Small intestine (tissue), 16 donors: Measurements from ENCODE around the gene OTUD6A. TPM values are rescaled to one million over a fixed set of nuclear protein-coding genes. Genes with fewer than 3 reads are reported as not detected.

Experiments used
- DNase-seq, 2 donors: peaks; one replicate each; pipeline versions ENCODE4 v3.0.0 to v3.0.0-alpha.2; 2013
- FAIRE-seq: peaks from 2 replicates; lab custom pipeline; 2012; peaks lifted over from hg19 to GRCh38; lab: Jason Lieb, UNC
- H3K27ac ChIP-seq, 3 donors: one replicate each; pipeline ENCODE4 v1.5.1; 2013; ENCODE audit warnings: low read length in 2 of 3, mild to moderate bottlenecking in 2 of 3, control low read depth in 1 of 3, inconsistent platforms in 1 of 3, low read depth in 1 of 3, moderate library complexity in 1 of 3
- H3K27me3 ChIP-seq, 3 donors: one replicate each; pipeline ENCODE4 v1.6.1; 2013; ENCODE audit warnings: low read length in 3 of 3, inconsistent platforms in 1 of 3; ENCODE audit not compliant: control insufficient read depth in 3 of 3, insufficient read depth in 3 of 3
- H3K36me3 ChIP-seq, 3 donors: one replicate each; pipeline ENCODE4 v1.6.1; 2013; ENCODE audit warnings: low read length in 3 of 3, inconsistent platforms in 1 of 3, low read depth in 1 of 3, mild to moderate bottlenecking in 1 of 3, moderate library complexity in 1 of 3; ENCODE audit not compliant: control insufficient read depth in 3 of 3, insufficient read depth in 2 of 3
- H3K4me1 ChIP-seq, 3 donors: one replicate each; pipeline ENCODE4 v1.6.1; 2013; ENCODE audit warnings: low read length in 2 of 3, inconsistent platforms in 1 of 3, low read depth in 1 of 3, mild to moderate bottlenecking in 1 of 3, moderate library complexity in 1 of 3; ENCODE audit not compliant: control insufficient read depth in 3 of 3, insufficient read depth in 2 of 3
- H3K4me3 ChIP-seq, 3 donors: one replicate each; pipeline ENCODE4 v1.5.1; 2013; ENCODE audit warnings: low read length in 3 of 3, control low read depth in 1 of 3, inconsistent platforms in 1 of 3, low read depth in 1 of 3, mild to moderate bottlenecking in 1 of 3, moderate library complexity in 1 of 3
- H3K9me3 ChIP-seq, 2 donors: one replicate each; pipeline ENCODE4 v1.6.1; 2013; ENCODE audit warnings: low read depth in 1 of 2, low read length in 1 of 2; ENCODE audit not compliant: control insufficient read depth in 2 of 2, insufficient read depth in 1 of 2
- WGBS, 3 donors: extraction: QIAGEN DNeasy Blood & Tissue Kit; methylation state at CpG; one replicate each; pipeline ENCODE4 v1.1.7; 2013; 5-methylcytosine and 5-hydroxymethylcytosine counted together
- long read RNA-seq, 10 donors: transcript quantifications; one replicate each; lab custom pipeline, GENCODE V29; 2026
- polyA plus RNA-seq, 4 donors: library from polyadenylated mRNA; stranded (reverse) in 3 of 4; unstranded in 1 of 4; fragments of 200-250 nt in 3 of 4; fragments of 120-200 nt in 1 of 4; gene quantifications; one replicate each; pipeline versions ENCODE4 v1.2.1 to v1.2.3, GENCODE V29; 2013
- donor health status: healthy with polysubstance abuse.
- donor health status: control.
- donor health status: control.
- donor health status: Bipolar disorder and iron deficiency.
- donor health status: healthy.

Gene OTUD6A, protein sequence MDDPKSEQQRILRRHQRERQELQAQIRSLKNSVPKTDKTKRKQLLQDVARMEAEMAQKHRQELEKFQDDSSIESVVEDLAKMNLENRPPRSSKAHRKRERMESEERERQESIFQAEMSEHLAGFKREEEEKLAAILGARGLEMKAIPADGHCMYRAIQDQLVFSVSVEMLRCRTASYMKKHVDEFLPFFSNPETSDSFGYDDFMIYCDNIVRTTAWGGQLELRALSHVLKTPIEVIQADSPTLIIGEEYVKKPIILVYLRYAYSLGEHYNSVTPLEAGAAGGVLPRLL
- not detected for polyA plus RNA-seq
- long read RNA-seq, donor 1, result 0 reads
- long read RNA-seq, donor 2, result 0 reads
- long read RNA-seq, donor 3, result 0 reads
- long read RNA-seq, donor 4, result 0 reads
- long read RNA-seq, donor 5, result 0 reads
- long read RNA-seq, donor 6, result 0 reads
- long read RNA-seq, donor 7, result 0 reads
- long read RNA-seq, donor 8, result 0 reads
- long read RNA-seq, donor 9, result 0 reads
- long read RNA-seq, donor 10, result 0 reads

DNA sequence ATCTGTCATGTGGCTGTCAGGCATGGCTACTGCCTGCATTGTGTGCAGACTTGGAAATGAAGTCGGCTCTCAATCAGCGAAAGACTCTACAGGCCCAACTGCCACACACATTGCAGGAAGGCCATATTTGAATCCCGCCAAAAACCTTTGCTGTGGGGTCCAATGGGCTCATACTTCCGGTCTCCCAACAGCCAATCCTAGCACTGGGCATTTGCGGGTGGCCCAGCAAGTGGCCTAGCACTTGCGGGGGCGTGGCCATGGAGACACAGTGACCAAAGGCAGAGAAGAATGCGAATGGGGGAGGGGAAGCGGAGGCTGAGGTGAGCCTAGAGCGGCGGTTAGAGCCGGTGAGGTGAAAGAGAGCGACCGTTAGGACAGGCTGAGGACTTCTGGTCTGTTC, at the start of gene OTUD6A:
Gene OTUD6A, plus strand, starts transcription at position 382 of the 400 bp plus-strand sequence. CDS start 68 bp downstream, outside the sequence.
- no peak for FAIRE-seq
- 89 to 96% (median 92%) methylated on average over 14 of the region's 14 CpGs for WGBS, 3 donors
- H3K9me3 ChIP-seq, result no peaks in the 10 kb centered on the region
- DNase-seq, result no peak
- no peak within 1 kb of the TSS for H3K27ac ChIP-seq
- no peaks in the 10 kb centered on the region for H3K4me1 ChIP-seq
- no peaks in the 10 kb centered on the region for H3K36me3 ChIP-seq
- H3K27me3 ChIP-seq, result no peaks in the 10 kb centered on the region
- H3K4me3 ChIP-seq, result no peak within 1 kb of the TSS

DNA sequence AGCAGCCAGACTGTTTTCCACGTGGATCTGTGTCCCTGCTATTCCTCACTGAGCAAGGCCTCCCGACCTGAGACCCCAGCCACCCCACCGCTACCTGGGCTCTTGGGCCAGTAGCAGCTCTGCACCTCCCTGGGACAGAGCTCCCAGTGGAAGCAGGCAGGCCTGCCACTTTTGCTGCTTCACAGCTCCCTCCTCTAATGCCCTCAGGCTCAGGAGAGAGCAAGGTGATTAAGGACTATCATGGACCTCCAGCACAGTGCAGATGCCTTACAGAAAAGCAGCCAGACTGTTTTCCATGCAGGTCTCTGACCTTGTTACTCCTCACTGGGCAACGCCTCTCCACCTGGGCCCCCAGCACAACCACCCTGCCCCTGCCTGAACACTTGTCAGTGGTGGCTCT, 49.5 kb upstream of the OTUD6A start:
- FAIRE-seq, result no peak
- Histone ChIP-seq H3K36me3 (no peaks in the 10 kb centered on the region), H3K9me3 (no peaks in the 10 kb centered on the region), H3K27ac (peak overlapping the region in 1 of 3 donors; percentile 86), H3K4me1 (peaks cover 0 to 15% (median 0%) of the 10 kb centered on the region in 3 donors), H3K27me3 (no peaks in the 10 kb centered on the region), H3K4me3 (no peak overlapping the region)
- 44 to 76% (median 75%) methylated on average over 3 to 4 of the region's 4 CpGs for whole genome bisulfite sequencing, 3 donors
- no peak for DNase-seq

DNA sequence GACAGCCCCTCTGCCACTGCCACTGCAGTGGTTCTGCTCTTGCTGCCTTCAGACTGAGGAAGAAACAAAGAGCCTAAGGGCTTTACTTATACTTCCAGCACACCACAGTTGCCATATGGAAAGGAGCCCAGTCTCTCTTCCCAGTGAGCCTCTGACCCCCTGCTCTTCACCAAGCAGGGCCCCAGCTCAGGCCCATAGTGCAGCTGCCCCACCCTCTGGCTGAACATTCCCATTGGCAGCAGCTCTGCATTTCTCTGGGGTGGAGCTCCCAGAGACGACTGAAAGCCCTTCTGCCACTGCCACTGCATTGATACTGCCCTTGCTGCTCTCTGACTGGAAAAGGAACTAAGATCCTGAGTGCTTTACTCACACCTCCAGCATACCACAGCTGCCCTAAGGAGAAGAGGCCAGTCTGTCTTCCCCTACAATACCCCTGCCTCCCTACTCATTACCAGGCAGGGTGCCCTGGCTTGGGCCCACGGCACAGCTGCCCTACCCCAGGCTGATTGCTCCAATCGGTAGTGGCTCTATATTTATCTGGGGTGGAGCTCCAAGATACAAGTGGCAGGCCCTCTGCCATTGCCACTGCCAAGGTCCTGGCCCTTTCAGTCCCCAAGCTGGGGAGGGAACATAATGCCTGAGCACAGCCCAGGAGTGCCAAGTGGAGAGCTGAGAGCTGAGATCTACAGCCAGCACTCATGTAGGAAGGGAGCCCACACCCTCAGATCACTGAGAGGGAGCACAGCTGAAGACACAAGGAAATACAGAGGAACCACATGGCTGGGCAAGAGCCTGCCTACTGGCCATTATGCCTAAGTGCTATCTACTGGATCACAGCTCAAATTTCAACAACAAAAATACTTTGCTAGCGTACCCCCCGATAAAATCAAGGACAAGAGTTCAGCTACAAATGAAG, 48.5 kb upstream of the OTUD6A start:
- 41 to 52% (median 51%) methylated on average over 5 of the region's 5 CpGs for WGBS, 3 donors
- Histone ChIP-seq H3K9me3 (no peaks in the 10 kb centered on the region), H3K4me1 (peaks cover 0 to 15% (median 0%) of the 10 kb centered on the region in 3 donors), H3K27me3 (no peaks in the 10 kb centered on the region), H3K36me3 (no peaks in the 10 kb centered on the region), H3K27ac (peak overlapping the region in 2 of 3 donors; percentile 10 to 86), H3K4me3 (no peak overlapping the region)
- FAIRE-seq (no peak), DNase-seq (peak in 1 of 2 donors; percentile 52)

DNA sequence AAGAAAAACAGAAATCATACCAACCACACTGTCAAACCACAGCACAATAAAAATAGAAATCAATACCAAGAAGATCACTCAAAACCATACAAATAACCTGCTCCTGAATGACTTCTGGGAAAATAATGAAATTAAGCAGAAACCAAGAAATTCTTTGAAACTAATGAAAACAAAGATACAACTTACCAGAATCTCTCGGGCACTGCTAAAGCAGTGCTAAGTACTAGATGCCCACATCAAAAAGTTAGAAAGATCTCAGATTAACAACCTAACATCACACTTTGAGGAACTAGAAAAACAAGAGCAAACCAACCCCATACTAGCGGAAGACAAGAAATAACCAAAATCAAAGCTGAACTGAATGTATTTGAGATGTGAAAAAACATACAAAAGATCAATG, 45.7 kb upstream of the OTUD6A start:
- 73 to 95% (median 78%) methylated on average over 2 of the region's 2 CpGs for WGBS, 3 donors
- no peak for FAIRE-seq

DNA sequence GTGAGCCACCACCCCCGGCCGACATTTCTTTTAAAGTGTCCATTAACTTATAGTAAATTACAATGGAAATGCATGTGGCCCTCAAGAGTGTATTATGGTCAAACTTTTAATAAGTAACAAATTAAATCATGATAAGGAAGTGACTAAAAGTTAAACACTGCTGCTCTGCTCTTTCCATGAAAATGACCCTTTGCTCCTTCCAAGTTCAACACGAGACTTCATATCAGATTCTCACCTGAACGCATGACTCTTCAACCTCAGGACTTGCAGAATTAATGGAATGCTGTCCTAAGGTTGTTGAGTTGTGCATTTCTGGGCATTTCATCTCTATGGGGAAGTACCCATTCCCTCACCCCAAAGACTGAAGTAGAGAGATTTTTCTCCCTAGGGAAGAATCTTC, 39.6 kb upstream of the OTUD6A start:
- Histone ChIP-seq H3K4me3 (no peak overlapping the region), H3K36me3 (no peaks in the 10 kb centered on the region), H3K9me3 (no peaks in the 10 kb centered on the region), H3K27ac (peak overlapping the region in 1 of 3 donors; percentile 74), H3K4me1 (no peaks in the 10 kb centered on the region), H3K27me3 (no peaks in the 10 kb centered on the region)
- WGBS, 3 donors, result 21 to 56% (median 34%) methylated on average over 4 of the region's 4 CpGs
- FAIRE-seq (no peak), DNase-seq (peak; percentile 60 to 70)

More for the DNA sequence above, 45.7 kb upstream of the OTUD6A start:
- no peaks in the 10 kb centered on the region for H3K9me3 ChIP-seq
- H3K27me3 ChIP-seq, result no peaks in the 10 kb centered on the region
- no peak for DNase-seq
- no peak overlapping the region for H3K4me3 ChIP-seq
- H3K4me1 ChIP-seq, result peaks cover 0 to 15% (median 0%) of the 10 kb centered on the region in 3 donors
- H3K36me3 ChIP-seq, result no peaks in the 10 kb centered on the region
- no peak overlapping the region for H3K27ac ChIP-seq

DNA sequence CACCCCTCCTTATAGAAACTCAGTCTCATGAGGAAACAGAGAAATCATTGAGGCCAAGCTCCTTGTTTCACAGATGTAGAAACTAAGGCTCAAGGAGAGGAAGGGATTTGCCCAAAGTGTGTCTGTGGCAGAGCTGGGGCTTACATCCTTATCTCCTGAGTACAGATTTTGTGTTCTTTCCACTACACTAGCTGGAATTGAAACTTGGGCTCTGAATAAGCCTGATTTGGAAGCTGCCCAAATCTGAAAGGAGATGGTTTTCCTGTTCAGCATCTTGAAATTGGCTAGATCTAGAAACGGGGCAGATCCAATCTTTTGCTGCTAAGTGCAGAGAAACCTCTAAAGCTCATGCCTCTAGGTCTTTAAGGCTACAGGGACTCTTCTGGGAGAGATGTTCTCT, 36.8 kb upstream of the OTUD6A start:
- Histone ChIP-seq H3K4me1 (no peaks in the 10 kb centered on the region), H3K27me3 (no peaks in the 10 kb centered on the region), H3K27ac (no peak overlapping the region), H3K4me3 (no peak overlapping the region), H3K36me3 (peaks cover 0 to 9% (median 0%) of the 10 kb centered on the region in 3 donors), H3K9me3 (no peaks in the 10 kb centered on the region)
- 28 to 63% (median 37%) methylated on average over 1 of the region's 1 CpG for WGBS, 3 donors
- FAIRE-seq, result no peak
- no peak for DNase-seq

DNA sequence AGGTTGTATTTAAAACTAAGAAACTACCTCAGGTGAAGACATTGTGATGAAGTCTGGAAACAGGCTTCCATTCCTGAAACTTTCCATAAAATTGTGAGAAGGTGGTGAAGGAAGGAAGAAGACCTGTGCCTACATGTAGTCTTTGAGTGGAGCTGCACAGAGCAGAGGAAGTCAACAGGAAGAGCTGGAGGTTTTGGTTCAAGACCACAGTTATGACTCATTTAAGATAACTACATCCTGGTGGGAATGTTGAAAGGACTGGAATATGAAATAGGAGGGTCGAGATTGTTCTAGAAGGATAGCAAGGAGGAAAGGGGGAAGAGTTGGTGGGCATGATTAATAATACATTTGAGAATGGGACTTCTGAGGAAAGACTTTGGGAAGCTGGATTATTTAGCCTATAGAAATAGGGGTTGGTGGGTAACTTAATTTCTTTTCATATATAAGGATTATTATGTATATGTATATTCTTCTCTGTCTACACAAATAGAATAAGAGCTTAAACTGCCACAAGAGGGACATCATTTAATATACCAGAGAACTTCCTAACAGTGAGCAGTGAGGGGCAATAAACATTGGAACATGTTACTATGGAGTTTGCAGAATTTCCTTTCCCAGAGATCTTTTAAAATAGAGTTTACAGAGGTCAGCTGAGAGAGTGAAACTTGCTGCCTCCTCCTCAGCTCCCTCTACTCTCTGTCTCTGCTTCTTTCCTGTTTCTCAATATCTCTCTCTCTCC, 36.0 kb upstream of the OTUD6A start:
- H3K27me3 ChIP-seq, result no peaks in the 10 kb centered on the region
- no peaks in the 10 kb centered on the region for H3K9me3 ChIP-seq
- no peaks in the 10 kb centered on the region for H3K4me1 ChIP-seq
- H3K27ac ChIP-seq, result no peak overlapping the region
- peaks cover 0 to 9% (median 0%) of the 10 kb centered on the region in 3 donors for H3K36me3 ChIP-seq
- 42 to 69% (median 44%) methylated on average over 1 of the region's 1 CpG for WGBS, 3 donors
- no peak overlapping the region for H3K4me3 ChIP-seq
- DNase-seq, result no peak
- no peak for FAIRE-seq

DNA sequence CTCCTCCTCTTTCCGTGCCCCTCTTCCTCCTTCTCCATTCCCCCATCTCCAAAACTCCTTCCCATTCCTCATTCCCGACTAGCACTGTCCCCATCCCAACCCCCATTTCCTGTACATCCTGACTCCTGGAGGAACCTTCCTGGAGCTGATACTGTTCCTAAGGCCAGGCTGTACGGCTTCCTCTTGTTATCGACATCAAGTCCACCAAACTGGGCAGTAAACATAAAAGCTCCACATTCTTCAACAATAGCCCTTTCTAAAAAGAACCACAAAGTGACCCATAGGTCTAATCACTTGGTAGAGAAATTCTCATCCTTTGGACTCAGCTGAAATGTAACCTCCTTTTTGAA, 35.4 kb upstream of the OTUD6A start:
- Histone ChIP-seq H3K36me3 (peaks cover 0 to 11% (median 0%) of the 10 kb centered on the region in 3 donors), H3K27me3 (no peaks in the 10 kb centered on the region), H3K4me3 (no peak overlapping the region), H3K27ac (no peak overlapping the region), H3K4me1 (no peaks in the 10 kb centered on the region), H3K9me3 (no peaks in the 10 kb centered on the region)
- no peak for FAIRE-seq
- no peak for DNase-seq
- 60 to 77% (median 64%) methylated on average over 4 of the region's 4 CpGs for WGBS, 3 donors
